ENCODE results near the gene SFI1.

Gene SFI1

DNA sequence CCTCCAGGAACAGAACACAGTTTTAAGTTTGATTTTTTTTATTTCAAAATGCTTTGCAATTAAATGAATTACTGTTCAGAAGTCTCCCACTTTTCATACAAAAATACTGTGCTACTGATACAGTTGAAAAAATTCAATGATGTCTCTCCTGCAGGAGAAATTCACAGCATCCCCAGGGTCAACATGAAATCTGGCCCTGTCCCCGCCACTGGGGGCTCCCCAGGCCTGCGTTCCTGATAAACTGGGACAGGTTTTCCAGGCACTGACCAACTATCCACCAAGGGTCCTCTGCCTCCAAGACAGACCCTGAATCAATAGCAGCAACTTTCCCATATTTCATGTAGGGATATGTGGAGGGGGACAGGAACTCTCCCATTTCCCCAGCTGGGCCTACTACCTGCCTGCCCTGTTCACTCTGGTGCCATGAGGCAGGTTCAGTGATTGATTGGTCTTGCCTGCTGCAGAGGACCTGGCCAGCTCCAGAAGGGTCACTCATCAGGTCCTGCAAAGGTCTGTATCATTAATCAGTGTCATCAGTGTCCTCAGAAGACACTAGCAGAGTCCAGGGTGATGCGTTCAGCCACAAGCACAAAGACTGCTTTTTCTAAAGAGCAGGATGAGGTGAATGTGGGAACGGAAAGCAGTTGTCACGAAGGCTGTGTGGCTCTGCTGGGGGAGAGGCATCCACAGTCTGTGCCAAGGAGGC is 122.3 kb downstream of the SFI1 start:
- DNase-seq = no peak

GRCh38 chr22:31619611-31620300 is 123.4 kb downstream of the SFI1 start:
- DNase-seq = no peak

DNA sequence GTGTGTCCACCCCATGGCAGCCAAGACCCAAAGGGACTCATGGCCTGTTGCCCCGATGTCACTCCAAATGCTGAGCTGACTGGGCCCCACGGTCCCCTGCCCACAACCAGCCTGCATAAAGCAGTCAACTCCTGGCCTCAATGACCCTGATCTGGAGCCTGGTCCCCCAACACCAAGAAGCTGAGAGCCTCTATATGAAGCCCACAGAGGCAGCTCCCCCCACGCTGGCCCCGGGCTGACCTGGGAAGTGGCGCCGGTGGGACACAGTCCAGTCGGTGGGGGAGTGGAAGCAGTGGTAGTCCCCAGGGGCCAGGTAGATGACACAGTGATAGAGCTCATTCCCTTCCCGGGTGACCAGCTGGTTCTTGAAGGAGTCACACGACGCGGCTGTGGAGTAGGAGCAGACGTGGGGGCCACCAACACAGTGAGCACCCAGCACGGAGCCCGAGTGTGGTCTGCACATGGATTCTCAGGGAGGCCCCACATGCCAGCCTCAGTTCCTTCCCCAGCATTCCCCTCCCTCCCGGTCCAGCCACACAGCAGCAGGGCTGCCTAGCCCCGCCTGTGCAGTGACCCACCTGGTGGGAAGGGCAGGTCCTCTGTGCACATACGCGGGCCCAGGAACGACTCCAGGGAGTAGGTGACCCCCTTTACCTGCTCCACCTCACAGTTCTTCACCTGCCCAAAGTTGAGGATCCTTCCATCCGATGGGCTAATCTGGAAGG is 124.6 kb downstream of the SFI1 start:
- no peak for DNase-seq

- no peak for DNase-seq
Measured at GRCh38 chr22:31621507-31622124, 125.3 kb downstream of the SFI1 start.

GRCh38 chr22:31622980-31623379 is 126.6 kb downstream of the SFI1 start:
- no peak for DNase-seq

DNA sequence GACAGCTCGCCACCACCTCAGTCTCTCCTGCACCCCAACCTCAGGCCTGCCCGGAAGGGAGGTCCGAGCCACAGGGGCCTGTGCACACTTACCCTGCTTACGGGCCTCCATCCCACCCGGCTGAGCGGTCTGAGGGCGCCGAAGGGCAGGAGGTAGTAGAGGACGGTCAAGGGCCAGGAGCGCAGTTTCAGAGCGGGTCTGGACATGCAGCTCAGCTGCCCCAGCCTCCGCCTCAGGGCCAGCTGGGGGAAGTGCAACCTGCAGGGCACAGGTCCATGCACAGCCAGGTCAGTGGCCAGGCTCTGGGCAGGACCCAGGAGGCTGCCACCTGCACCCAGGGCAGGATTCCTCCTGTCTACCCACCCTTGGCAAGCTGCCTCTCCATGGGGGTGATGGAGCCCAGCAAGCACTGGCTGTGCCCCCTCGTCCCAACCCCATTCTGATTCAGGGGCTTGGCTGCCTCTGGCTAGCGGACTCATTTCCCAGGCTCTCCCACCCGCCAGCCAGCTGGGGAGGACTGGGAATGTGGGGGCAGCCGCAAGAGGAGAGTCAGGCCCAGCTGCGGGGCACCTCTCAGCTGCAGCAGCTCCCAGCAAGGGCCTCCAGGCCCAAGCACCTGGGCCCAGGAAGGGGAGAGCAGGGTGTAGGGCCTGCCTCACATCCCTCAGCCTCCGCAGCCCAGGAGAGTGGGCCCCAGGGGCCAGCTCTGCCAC is 127.4 kb downstream of the SFI1 start:
- DNase-seq = no peak

DNA sequence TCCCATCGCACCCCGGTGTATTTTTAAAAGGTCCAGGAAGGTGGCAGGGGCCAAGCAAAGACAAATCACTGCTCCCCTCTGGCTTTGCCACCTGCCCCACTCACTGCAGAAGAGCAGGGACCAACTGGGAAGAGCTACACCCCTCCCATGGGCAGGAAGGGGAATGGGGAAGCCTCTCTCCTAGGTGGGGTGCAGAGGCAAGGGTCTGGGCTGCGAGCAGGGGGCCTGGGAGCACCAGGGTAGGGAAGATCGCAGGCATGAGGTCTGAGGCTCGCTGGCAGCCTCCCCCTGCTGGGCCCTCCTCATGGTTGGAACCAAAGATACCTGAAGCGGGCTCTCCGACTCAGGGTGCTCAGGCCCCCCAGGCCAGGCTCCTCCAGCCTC is 128.9 kb downstream of the SFI1 start:
- DNase-seq = no peak

GRCh38 chr22:31625661-31626426 is 129.5 kb downstream of the SFI1 start:
- no peak for DNase-seq

DNA sequence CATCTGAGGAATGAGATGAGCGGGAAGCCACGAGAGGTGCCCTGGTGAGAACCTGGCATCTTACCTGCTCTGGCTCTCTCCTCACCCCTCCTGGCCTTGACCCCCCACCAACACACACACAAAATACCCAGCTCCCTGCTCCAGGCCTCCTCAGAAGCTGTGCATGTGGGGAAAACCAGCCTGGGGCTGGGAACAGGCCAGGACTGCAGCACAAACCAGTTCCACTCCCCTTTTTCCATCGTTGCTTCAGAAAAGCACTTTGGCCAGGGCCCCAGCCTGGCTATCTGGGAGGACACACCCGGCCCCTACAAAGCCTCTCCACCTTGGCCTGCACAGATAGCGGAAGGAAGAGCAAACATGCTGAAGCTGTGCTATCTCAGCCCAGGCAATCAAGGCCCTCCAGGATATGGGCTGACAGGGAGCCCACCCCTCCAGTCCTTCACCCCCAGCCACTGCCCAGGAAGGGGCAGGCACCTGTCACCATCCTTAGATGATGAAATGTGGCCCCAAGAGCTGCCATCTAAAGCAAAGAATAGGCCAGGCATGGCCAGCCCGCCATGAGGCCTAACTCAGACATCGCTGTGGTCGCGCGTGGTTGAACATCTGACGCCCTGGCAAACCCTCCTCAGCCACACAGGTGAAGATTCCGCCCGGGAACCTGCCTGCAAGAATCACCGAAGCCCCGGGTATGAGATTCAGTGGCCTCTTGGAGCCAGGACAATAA is 130.3 kb downstream of the SFI1 start:
- DNase-seq = no peak

DNA sequence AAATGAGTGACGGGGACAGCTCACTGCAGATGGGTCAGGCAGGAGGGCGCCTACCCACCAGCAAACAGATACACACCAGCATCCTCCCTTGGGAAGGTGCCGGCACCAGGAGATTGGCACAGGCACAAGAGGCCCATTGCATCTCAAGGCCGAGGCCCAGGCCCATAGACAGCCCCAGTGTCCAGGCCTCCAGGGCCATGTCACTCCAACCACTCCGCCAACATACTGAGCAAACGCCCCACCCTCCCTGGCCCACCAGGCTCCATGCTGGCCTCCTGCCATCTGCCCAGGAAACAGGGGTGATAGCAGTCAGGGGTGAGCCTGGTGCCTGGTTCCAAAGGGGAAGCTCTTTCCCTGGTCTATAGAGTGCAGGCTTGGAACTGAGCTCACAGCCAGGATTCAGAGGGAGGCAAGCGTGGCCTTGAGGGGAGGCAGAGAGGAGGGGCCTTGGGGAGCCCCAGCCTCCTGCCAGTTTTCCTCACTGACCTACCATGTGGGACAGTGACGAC is 130.9 kb downstream of the SFI1 start:
- no peak for DNase-seq

GRCh38 chr22:31628362-31628761 is 132.0 kb downstream of the SFI1 start:
- DNase-seq = no peak

DNA sequence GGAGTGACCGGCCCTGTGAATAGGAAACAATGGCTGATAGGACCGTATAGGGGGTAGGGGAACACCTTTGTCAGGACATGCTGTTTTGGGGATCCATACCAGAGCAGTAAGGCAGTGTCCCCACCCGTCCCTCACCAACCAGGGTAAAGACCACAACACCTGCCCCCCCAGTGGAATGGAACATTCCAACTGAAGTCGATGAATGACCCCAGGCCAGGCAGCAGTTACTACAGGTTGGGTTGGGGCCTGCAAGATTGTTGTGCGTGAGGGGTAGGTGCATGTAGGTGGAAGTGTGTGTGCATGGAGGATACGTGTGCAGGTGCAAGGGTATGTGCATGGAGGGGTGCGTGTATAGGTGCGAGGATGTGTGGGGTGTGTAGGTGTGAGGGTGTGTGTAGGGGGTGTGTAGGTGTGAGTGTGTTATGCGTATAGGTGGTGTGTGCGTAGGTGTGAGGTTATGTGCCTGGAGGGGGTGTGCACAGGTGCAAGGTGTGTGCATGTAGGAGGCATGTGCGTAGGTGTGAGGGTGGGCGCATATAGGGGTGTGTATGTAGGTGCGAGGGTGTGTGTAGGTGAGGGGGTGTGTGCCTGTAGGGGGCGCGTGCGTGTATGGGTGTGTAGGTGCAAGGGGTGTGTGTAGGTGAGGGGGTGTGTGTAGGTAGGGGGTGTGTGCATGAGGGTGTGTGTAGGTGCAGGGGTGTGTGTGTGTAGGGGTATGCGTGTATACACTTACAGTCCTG is 132.8 kb downstream of the SFI1 start:
- DNase-seq = no peak

- DNase-seq = no peak
Measured at GRCh38 chr22:31629741-31630184, 133.4 kb downstream of the SFI1 start.

- DNase-seq = no peak
Measured at GRCh38 chr22:31630331-31631329, 134.3 kb downstream of the SFI1 start.

DNA sequence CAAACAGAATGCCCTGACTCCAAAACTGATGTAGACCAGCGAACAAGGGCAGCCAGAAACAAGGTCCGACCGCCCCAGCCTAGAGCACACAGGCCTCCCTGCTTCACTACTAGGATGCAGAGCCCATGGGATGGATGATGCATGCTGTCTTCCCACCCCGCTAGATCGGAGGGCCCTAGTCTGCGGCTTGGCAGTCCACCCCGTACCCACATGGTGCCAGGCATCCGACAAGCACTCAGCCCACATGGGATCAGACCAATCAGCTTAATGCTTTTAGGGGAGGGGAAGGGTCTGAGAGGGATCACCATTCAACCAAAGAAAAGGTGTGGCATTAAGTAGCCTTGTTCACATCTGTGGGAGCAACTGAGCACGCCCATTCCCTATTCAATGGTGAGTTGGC is 135.1 kb downstream of the SFI1 start:
- no peak for DNase-seq

GRCh38 chr22:31635638-31636306 is 139.4 kb downstream of the SFI1 start:
- no peak for DNase-seq

DNA sequence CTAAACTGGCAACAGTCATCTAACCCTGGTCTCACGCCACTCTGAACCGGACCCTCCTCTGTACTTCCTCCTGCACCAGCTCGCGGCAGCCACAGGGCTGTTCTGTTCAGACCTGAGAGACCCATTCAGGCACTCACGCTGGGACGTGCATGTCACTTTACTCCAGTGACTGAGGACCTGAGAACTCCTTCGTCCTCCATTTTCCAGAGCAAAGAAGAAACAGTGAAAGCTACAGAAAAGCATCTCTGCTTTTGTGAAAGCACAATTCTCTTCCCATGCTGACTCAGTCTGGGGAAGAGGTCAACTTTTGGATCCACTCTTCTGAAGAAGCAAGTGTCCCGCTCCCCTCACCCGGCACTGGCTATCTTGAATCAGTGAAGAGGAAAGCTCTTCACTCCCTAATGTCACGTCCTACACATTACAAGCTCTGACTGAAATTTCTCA is 141.1 kb downstream of the SFI1 start:
- DNase-seq = no peak

GRCh38 chr22:31637891-31638618 is 141.7 kb downstream of the SFI1 start:
- no peak for DNase-seq
